ENCODE data around the gene ETS2. TPM values are rescaled to one million over a fixed set of nuclear protein-coding genes. Genes with fewer than 3 reads are reported as not detected.
"Not testable (repeated sequence)": the region's sequence is repeated elsewhere in the genome, so short reads cannot be mapped to it uniquely, and the experiment has no call there.

The ETS2 gene
- total RNA-seq, 1 donor from 2014 or later, result 9.8 TPM

DNA sequence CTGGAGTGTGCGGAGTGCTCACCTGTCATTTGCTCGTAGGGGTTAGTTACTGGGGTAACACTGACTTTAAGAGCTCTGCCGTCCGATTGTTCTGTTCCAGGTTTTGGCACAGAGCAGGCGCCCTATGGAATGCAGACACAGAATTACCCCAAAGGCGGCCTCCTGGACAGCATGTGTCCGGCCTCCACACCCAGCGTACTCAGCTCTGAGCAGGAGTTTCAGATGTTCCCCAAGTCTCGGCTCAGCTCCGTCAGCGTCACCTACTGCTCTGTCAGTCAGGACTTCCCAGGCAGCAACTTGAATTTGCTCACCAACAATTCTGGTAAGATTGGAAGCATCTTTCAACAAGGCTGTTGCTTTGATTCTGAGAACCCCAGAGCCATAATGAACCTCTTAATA is 12.6 kb downstream of the ETS2 start:
- DNase-seq, result no peak

DNA sequence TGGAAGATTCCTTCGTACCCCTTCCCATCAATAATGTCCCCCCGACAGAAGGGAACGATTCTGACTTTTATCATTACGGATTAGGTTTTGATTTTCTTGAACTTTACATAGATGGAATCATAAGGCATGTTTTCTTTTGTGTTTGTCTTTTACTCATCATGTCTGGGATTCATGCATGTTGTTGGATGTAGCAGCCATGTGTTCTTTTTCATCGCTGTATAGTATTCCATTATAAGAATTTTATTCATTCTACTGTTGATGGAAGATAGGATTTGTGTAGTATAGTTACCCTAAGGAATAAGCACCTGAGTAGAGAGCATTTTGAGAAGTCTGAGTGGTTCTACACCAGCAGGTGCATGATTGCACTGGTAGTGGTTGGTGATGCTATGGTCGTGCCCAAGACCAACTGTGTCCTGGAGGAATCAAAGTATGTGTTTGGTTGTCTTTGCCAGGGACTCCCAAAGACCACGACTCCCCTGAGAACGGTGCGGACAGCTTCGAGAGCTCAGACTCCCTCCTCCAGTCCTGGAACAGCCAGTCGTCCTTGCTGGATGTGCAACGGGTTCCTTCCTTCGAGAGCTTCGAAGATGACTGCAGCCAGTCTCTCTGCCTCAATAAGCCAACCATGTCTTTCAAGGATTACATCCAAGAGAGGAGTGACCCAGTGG is 13.5 kb downstream of the ETS2 start:
- no peak for DNase-seq

DNA sequence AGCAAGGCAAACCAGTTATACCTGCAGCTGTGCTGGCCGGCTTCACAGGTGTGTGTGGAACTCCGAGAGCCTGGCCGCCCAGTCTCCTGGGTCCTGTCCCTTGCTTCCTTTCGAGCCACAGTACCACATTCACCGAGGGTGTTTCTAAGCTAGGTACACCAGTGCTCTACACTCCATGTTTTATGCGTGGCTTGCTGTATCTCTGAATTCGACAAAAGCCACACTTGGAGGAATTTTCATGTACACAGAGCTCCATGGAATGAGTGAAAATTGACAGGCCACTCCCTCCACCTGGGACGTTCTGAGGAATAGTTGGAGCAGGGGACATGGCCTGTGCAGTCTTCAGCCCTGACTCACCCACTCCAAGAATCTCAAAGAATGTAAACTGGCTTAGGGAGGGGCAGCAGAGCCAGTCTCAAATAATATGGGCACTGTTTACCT is 14.0 kb downstream of the ETS2 start:
- DNase-seq, result no peak

DNA sequence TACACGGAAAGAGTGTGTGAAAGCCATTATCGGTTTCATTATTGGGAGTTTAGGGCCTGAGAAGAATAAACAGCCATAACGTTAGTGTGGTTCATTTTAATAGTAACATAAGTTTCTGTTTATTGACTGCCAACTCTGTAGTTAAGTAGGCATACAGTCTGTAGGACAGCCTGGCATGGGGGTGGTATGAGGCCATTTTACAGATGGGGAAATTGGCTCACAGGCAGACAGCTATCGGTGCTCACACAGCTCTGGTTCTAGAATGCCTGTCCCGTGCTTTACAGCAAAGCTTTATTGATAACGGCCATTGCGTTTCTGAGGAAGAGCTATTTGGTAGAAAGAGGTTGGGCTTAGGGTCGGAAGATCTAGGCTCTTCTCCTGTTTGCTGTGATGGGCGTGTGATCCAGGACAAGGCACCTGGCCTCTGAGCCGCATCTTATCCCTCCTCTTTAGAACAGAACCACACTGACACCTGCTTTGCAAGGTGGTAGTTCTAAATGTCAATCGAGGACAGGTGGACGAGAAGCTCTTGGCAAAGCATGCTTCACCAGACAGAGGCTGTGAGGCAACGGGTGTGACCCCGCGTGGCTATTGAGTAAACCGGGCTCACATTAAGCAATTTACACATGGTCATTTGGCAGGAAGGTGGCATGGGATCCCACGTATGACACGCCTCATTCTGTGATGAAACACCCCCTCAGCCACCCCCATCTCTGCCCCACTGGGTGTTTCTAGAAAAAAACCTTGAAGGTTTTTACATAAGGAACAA is 14.9 kb downstream of the ETS2 start:
- no peak for DNase-seq

DNA sequence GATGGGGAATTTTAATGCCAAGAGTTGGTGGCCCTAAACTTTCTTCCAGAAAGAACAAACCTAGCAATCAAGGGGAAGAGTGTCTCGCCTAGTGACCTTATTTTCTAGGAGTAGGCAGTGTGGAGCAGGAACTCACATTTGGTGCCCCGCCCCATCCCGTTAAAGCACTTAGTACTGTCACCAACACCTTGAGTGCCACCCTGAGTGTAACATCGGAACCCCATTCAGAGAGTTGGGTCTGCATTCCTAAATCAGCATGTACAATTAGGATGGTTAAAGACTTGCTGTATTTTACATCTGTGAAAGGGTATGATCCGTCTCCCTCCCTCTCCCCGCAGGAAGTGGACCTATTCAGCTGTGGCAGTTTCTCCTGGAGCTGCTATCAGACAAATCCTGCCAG is 15.5 kb downstream of the ETS2 start:
- DNase-seq, result no peak

DNA sequence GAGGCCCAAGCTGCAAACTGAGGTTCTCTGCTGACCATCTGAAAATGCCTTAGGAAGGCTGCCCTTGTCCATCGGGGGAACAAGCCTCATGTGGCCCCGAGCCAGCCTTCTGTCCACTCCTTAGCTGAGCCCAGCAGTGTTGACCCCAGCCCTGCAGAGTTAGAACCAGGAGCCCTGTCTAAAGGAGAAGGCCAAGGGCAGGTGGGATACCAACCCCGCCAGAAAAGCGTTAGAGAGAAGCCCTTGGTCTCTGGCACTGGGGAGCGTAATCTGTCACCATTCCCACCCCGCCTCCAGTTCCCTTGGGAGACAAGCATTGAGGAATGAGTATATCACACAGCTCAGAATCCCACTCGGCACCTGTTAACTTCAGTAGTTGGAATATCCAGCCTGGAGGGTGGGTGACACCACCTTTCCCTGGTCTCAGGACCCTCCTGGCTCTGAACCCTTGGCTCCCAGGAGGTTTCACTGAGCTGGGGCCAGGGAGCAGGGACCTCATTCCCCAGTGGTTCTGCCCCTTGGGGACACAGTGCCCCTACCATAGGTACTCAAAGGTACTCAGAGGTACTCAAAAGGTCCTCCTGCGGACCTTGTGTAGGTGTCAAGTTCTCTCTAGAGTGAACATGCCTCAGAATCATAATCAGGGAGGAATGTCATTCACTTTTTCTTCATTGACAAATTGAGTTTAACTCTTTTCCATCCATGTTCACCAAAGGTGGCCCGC is 16.4 kb downstream of the ETS2 start:
- DNase-seq, result no peak

DNA sequence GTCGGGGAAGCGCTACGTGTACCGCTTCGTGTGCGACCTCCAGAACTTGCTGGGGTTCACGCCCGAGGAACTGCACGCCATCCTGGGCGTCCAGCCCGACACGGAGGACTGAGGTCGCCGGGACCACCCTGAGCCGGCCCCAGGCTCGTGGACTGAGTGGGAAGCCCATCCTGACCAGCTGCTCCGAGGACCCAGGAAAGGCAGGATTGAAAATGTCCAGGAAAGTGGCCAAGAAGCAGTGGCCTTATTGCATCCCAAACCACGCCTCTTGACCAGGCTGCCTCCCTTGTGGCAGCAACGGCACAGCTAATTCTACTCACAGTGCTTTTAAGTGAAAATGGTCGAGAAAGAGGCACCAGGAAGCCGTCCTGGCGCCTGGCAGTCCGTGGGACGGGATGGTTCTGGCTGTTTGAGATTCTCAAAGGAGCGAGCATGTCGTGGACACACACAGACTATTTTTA is 17.1 kb downstream of the ETS2 start:
- no peak for DNase-seq

DNA sequence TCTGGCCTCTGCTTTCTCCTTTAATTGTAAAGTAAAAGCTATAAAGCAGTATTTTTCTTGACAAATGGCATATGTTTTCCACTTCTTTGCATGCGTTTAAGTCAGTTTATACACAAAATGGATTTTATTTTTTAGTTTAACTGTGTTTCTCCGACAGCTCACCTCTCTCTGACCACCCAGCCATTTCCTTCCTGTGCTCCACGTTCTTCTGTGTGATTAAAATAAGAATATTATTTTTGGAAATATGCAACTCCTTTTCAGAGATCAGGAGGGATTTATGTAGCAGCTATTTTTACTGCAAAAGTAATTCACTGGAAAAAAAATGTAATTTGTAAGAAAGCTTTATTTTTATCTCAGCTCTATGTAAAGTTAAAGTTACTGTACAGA is 18.0 kb downstream of the ETS2 start:
- no peak for DNase-seq

DNA sequence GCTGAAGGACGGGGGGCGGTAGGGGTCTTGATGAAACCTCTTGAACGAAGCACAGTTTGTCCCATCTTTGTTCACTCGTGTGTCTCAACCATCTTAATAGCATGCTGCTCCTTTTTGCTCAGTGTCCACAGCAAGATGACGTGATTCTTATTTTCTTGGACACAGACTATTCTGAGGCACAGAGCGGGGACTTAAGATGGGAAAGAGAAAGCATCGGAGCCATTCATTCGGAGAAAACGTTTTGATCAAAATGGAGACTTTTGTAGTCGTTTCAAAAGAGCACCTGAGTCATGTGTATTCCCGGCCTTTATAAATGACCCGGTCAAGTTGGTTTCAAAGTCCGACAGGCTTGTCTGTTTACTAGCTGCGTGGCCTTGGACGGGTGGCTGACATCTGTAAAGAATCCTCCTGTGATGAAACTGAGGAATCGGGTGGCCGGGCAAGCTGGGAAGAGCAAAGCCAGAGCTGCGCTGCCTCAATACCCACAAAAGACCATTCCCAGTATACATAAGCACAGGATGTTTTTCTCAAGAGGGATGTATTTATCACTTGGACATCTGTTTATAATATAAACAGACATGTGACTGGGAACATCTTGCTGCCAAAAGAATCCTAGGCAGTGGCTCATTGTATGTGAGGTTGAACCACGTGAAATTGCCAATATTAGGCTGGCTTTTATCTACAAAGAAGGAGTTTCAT is 18.5 kb downstream of the ETS2 start:
- no peak for DNase-seq

DNA sequence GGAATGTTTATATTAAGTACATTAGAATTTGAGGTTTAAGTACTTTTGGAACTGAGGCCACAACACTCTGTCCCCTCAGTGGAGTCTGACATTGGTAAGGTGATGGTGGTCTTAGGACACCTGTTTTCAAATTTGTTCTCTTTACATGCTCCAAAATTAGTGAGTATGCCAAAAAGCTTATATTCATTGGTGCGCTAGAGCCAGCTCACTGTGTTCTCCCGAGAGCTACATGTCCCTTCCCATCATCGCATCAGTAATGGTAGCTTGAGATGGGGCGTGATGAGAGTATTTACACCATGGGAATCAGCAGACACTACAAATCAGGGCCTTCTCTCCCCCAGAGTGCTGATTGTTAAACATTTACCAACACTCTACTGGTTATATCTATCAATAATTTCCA is 19.5 kb downstream of the ETS2 start:
- DNase-seq, result no peak

DNA sequence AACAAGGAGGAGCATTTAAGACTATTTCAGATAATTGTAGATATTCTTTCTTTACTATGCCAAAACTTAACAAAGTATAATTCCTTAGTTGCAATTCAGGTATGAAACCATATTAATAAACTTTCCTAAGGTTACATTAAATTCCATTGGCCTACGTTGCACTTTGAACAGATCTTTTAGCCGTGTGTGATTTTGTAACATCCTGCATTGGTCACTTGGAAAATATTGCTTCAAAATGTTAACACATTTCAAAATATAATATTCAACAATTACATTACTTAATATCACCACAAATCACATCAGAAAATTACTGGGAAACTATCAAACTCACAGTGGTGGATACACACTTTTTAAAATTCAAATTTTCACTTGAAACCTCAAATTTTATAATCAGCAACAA is 20.2 kb downstream of the ETS2 start:
- DNase-seq, result no peak

DNA sequence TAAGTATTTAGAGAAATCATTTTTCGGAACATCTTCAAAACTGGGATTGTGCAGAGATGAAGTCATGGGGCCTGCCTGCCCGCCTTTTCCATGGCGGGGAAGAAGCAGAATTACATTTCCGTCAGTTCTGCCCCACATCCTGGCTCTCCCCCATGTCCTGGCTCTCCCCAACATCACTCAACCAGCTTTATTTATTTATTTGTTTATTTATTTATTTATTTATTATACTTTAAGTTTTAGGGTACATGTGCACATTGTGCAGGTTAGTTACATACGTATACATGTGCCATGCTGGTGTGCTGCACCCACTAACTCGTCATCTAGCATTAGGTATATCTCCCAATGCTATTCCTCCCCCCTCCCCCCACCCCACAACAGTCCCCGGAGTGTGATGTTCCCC is 22.4 kb downstream of the ETS2 start:
- not testable (repeated sequence) for DNase-seq

DNA sequence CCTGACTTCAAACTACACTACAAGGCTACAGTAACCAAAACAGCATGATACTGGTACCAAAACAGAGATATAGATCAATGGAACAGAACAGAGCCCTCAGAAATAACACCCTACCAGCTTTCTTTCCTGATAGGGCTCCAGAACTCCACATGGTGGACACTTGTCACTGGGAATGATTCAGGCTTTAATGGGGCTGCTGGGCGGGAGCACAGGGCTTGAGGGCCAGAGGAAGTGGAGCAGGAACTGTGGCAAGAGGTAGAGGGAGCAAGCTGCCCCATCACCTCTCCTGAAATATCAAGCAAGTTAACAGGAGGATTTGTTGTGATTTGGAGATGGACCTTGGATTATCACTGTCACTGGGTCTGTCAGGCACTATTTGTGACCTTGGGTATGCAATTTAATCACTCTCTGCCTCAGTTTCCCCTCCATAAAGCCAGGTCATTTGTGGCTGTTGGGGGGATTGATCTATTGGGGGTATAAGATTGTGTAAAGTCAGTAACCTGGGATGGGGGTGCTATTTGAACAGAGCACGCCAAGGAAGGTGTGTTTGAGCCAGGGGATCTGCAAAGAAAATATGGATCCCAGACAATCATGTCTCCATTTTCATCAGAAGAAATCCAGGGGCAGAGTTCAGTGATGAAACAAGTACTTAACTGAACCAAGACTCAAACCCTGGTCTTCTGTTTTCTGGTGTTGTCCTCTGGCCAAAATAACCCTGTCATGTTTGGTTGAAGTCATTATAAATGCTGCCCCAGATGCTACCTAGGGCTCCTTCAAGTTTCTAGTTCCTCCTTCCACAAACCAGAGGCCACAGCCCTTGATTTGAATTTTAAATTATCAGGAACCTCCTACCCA is 25.2 kb downstream of the ETS2 start:
- DNase-seq, result no peak

DNA sequence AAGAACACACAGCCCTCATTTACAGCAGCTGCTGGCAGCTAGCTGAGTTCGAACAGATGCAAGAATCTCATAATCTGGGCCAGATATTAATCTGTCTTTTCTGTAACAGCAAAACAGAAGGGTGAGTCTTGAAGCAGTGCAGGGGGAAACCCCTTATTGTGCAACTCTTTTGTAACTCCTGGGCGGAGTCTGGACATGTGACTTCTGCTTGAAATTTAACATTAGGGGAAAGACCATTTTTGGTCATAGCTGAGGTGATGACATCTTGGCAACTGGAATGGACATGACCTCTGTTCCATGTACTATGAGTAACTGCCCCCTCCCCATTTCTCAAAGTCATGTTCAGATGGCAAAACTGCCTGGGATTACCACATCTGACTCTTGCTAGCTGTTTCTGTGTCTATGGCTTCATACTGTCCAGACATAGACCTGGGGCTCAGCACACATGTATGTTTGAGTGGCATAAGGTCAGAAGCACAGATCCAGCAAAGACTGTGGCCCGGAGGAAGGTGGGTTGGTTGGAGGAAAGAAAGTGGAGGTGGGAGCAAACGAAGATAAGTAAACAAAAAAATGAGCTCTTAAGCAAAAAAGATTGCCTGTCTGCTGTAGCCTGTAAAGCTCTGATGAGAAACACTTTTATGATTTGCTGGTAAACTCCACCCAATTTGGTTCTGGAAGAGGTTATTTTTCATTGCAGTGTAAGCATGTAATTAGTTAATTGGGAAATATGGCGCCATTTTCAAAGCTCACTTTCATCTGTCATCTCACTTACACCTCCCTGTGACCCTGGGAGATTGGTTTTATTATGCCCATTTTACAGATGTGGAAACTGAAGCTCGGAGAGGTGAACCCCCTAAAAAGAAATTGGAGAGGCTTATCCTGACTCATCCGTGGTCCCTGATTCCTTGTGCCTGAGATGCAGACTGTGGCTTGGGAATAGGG is 26.1 kb downstream of the ETS2 start:
- no peak for DNase-seq

DNA sequence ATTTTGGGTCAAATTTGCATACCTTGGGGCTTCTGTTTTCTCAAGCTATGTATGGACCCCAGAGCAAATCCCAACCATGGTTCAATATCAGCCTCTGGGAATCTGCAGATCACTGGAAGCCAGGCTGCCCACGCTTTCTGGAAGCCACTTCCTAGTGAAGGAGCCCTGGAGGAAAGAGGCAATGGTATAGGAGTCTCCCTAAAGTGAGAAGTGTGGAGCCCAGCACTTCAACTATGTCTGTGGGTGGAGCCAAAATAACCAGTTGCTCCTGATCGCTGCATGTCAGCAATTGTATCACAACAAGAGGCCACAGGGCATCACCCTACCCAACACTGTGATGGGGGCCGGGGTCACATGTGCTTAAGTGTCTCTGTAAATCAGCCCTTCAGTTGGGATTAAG is 26.9 kb downstream of the ETS2 start:
- DNase-seq, result no peak

DNA sequence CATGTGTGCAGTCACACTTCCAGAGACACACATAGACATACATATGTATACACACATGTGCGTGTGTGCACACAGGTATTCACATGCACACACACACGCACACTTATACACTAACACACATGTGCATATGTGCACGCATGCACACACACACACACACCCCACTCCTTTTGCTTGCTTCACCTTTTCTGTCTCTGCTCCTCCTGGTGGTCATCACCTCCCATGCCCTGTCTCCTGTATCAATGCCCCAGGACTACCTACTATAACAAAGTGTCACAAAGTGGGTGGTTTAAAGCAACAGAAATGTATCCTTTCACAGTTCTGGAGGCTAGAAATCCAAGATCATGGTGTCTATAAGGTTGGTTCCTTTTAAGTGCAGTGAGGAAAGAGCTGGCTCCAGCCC is 27.4 kb downstream of the ETS2 start:
- DNase-seq, result no peak

DNA sequence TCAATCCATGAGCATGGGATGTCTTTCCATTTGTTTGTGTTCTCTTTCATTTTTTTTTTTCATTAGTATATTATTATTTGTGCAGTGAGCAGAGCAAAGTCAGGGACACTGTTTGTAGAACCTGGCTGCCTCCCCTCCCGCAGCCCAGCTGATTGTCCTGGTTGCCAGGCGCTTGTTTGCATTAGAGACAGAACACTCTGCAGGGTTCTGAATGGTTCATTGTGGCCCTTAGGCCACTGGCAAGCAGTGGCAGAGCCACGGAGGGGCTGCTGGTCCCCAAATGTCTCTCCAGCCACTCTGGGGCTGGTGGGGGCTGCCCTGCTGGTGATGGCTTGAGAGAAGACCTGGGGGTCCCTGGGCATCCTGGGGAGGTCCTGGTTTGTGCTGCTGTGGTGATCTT is 29.0 kb downstream of the ETS2 start:
- no peak for DNase-seq

DNA sequence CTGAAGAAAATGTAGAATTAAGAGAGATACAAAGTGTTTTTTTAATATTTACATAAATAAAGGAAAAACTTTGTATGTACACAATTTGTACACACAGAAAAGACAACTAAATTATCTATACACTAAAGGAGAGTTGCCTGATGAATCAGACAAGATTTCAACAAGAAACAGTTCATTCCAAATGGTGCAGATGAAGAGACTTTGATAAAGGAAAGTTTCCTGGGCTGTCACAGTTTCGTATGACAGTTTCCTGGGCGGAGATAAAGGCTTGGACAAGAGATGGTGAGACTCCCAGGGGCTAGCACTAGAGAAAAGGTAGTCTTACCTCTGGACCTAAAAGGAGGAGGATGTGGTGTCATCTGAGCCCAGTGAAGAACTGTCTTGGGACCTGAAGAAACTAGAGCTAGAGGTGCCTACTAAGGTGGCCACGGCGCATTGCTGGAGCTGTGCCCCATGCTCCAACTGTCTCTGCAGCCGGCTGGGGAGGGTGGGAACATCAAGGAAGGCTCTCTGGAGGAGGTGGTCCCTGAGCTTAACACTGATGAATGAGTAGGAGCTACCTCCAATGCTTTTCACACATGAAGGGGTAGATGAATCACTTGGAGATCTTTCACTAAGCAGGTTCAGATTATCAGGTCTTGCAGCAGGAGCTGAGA is 32.2 kb downstream of the ETS2 start:
- DNase-seq, result no peak

DNA sequence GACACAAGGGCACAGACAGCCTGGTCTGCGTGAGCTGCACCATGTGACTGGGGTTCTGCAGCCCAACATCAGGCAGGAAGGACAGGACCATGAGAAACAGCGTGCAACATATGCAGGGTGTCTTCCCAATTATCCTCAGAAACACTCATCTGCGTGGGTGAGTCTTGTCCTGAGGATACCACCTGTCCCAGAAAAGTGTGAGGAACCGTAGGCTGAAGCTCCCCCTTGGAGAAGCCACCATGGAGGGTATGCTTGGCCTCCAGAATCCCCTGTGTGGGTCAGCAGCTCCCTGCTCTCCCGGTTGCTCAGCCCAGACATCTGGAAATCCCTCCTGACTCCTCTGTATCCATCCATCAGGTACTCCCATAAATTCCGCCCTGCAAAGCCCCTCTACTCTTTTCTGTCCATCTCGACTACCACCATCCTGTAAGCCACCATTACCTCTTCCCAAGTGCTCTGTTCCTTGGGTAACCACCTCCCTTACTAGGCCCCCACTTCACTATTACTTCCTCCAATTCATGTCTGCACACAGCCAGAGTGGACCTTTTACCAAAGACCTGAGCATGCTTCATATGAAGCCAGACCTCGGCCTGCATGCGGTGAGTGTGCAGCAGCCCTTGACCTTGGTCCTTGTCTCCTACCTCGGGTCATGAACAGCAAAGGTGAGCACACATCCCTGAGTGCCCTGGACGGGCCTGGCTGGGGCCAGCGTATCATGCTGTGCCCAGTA is 33.0 kb downstream of the ETS2 start:
- DNase-seq, result no peak

Data from occipital lobe (tissue), 2 donors.